GM12874 (cell line): Measurements from ENCODE around the gene AMTN.

Experiments
- CTCF ChIP-seq: IDR thresholded peaks from 2 replicates; pipeline ENCODE4 v1.5.1; 2011; ENCODE audit warnings: low read depth, mild to moderate bottlenecking, control low read depth, low read length, moderate library complexity; ENCODE audit not compliant: insufficient read depth

Gene AMTN

GRCh38 chr4:70508801-70509200 lies 9.6 kb upstream of the AMTN start:
- no peak for TF ChIP-seq CTCF

GRCh38 chr4:70511365-70511764 lies 7.0 kb upstream of the AMTN start:
- TF ChIP-seq CTCF: no peak

- no peak for TF ChIP-seq CTCF
Observed at GRCh38 chr4:70515367-70516250, 2.8 kb upstream of the AMTN start.

GRCh38 chr4:70518716-70519115 lies 347 bp downstream of the AMTN start:
- TF ChIP-seq CTCF: no peak

- TF ChIP-seq CTCF: no peak
Observed at GRCh38 chr4:70522626-70523025, 4.3 kb downstream of the AMTN start.

- no peak for TF ChIP-seq CTCF
Observed at GRCh38 chr4:70530997-70531396, 12.6 kb downstream of the AMTN start.

- peak; percentile 12; the same call in 1 of the 2 replicates for TF ChIP-seq CTCF
Observed at GRCh38 chr4:70531981-70532380, 13.6 kb downstream of the AMTN start.
